GM18507 (cell line): ENCODE measurements around the gene RAPGEF6.
"Not testable (repeated sequence)": the region's sequence is repeated elsewhere in the genome, so short reads cannot be mapped to it uniquely, and the experiment has no call there.

Experiments used
- DNase-seq: peaks from one replicate; pipeline ENCODE4 v3.0.0; 2011; ENCODE audit warnings: low read depth; ENCODE audit not compliant: insufficient read length; ENCODE audit errors: extremely low spot score
- FAIRE-seq: peaks from 2 replicates; lab custom pipeline; 2011; peaks lifted over from hg19 to GRCh38; lab: Jason Lieb, UNC

The RAPGEF6 gene

GRCh38 chr5:131381777-131382176 is 253.3 kb downstream of the RAPGEF6 start:
- FAIRE-seq (no peak), DNase-seq (no peak)

- peak; percentile 55 for FAIRE-seq
- no peak for DNase-seq
These were observed 254.0 kb downstream of the RAPGEF6 start for GRCh38 chr5:131381021-131381420.

GRCh38 chr5:131380238-131380637 is 254.8 kb downstream of the RAPGEF6 start:
- DNase-seq, FAIRE-seq: not testable (repeated sequence)

- DNase-seq (no peak), FAIRE-seq (peak; percentile 76)
These were observed 255.3 kb downstream of the RAPGEF6 start for GRCh38 chr5:131379723-131380122.

GRCh38 chr5:131378721-131379541 is 256.1 kb downstream of the RAPGEF6 start:
- DNase-seq (no peak), FAIRE-seq (peak; percentile 60)

- FAIRE-seq (no peak), DNase-seq (no peak)
These were observed 257.2 kb downstream of the RAPGEF6 start for GRCh38 chr5:131377785-131378325.

- DNase-seq (no peak), FAIRE-seq (no peak)
These were observed 257.7 kb downstream of the RAPGEF6 start for GRCh38 chr5:131377346-131377745.

GRCh38 chr5:131375351-131375750 is 259.7 kb downstream of the RAPGEF6 start:
- FAIRE-seq = peak; percentile 24

More at GRCh38 chr5:131375351-131375750, 259.7 kb downstream of the RAPGEF6 start:
- no peak for DNase-seq
